Stimulated activated CD8-positive, alpha-beta memory T cell treated with anti-CD3 and anti-CD28 coated beads, Interleukin-15, amount 100 ng/mL, for 24 hours (primary cell): ENCODE measurements around the gene PPP1R12A.

Experiments
- DNase-seq: peaks from one replicate; pipeline ENCODE4 v3.0.0-alpha.2; 2020; ENCODE audit warnings: low read depth

The PPP1R12A gene

DNA sequence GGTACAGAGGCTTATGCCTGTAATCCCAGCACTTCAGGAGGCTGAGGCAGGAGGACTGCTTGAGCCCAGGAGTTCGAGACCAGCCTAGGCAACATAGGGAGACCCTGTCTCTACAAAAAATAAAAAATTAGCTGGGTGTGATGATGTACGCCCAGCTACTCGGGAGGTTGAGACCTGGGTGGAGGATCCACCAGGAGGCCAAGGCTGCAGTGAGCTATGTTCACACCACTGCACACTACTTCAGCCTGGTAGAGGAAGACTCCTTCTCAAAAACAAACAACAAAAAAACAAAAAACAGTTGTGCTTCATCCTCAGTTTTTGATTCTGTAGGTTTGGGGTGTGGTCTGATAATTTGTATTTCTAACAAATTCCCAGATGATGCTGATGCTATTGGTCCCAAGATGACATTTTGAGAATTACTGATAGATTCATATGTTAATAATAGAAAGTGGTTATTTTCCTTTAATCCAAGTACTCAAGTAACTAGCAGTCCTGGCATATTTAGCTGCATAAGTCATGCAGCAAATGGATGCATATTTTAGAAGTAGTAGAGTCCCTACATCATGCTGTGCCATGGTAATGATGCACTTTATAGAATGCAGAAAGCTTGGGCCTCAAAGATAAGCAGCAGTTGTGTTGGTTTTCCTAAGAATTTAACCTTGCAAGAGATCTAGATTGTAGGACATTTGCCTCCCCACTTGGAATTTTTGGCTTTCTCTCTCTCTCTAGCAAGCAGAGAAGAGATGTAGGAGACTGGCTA lies 168.0 kb downstream of the PPP1R12A start:
- DNase-seq: no peak

DNA sequence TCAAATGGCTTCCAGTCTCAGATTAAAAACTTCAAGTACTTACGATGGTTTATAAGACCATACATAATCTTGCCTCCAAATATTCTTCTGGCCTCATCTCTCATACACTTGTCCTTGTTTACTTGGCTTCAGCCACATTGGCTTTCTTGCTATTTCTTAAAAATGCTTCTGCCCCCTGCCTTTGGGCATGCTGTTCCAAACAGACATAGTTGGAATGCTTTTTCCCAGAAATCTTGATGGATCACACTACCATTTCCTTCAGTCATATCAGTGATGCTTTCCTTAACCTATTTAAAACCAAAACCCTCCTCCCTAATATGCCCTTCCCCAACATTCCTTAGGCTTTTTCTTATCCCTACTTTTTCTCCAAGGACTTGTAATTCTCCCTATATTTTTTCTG lies 169.7 kb downstream of the PPP1R12A start:
- no peak for DNase-seq

DNA sequence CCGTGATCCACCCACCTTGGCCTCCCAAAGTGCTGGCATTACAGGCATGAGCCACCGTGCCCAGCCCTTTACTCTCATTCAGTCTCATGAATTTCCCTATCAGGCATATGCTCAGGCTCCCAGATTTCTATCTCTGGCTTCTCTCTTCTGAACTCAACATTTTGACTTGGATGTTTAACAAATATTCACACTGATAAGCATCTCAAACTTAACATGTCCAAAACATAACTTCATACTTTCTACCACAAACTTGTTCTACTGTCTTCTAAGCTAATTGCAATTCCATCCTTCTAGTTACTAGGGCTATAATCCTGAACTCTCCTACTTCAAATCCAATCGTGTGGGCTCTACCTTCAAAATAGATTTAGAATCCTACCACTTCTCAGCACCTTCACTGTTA lies 170.3 kb downstream of the PPP1R12A start:
- no peak for DNase-seq

DNA sequence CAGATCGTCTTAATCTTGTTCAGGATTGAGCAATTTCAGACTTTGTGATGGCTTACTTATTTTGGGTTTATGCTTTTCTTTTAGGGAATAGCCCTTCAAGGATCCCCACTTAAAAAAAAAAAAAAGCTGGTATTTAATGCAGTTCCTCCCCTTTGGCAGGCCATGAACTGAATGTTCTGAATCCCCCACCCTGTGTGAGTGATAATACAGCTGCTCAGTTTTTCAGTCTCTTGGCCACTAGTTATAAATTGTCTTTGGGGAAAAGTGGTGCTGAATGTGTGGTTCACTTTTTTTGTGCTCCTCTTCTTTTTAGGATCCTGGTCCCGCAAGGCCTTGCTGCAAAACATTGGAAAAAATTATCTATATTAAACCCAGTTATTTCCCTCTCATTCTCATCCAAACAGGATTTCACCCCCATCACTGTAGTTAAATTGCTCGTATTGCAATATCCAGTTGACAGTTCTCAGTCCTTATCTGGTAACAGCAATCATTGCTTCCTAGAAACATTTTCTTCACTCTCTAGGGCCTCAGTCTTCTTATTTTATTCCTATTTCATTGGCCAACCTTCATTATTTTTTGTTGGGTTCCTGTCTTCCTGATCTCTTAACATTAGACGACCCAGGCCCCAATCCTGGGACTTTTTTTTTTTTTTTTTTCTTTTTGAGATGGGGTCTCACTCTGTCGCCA lies 171.0 kb downstream of the PPP1R12A start:
- DNase-seq: no peak

DNA sequence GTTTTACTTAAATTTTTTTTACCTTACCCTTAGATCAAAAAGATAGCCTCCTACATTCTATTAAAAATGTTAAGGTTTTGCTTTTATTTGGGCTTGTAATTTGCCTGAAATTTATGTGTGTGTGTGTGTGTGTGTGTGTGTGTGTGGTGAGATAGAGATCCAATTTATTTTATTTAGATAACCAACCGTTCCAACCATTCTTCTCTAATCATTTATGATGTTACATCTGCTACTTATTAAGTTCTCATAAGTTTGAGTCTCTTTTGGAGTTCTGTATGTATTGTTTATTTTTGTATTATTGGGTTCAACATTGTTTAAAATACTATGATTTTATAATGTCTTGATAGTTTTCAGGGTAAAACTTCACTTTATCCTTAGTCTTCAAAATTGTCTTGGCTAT lies 173.6 kb downstream of the PPP1R12A start:
- no peak for DNase-seq

DNA sequence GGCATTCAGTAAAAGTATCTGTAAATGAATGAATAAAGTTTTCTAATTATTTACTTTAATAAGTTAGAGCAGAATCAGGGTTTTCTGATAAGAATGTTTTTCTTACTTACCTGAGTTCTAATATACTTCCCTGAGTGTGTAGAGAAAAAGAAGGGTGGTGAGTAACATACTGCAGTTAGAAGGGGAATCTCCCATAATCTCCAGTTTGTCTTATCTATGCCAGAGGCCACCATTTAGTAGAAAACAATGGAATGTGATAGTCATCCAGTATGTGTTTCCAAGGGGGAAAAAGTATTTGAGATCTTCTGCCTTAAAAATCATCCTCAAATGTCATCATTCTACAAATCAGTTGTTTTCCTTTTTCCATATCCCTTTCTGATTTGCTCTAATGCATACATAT lies 187.6 kb downstream of the PPP1R12A start:
- no peak for DNase-seq

DNA sequence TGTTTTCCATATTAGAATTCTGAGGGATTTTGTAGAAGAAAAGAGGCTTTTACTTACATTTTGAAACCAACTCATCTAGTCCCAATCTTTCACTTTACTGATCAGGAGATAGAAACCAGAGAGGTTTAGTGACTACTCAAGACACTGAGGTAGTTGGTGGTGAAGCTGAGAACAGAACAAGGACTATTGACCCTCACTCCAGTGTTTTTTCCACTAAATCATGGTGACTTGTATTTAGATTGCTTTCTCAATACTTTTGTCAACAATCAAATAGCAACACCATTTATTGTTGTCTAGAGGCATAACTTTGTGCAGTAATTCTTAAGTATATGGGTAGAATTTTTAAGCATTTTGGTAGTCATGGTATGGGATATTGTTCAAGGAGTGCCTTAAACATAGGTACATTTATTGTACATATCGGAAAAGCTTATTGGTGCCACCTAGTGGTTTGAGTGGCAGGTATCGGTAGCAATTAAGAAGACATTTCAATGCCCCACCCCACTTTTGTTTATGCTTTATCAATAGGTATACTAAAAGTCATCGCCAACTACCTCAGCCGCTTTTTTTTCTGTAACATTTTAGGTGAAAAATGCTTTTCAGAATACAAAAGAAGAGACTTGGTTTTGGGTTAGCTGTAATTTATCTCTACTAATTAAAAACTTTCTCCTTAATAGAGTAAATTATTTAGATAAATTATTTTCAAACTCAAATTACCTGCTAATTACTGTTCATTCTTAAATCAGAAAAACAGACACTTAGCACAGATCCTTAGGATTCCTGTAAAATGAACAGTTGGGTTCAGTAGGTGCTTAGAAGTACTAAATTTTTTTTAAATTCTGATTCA lies 196.8 kb downstream of the PPP1R12A start:
- DNase-seq: no peak

DNA sequence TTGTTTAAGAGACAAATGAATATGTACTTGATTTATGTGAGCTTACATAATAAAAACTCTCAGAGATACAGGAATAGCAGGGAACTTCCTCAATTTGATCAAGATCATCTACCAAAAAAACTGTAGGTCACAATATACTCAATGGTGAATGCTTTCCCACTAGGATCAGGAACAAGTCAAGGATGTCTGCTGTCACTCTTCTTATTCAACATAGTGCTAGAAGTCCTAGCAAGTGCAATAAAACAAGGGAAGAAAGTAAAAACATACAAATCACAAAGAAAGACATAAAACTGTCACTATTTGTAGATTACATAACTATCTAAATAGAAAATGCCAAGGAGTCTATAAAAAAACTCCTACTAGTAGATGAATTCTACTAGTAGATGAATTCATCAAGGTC lies 202.3 kb downstream of the PPP1R12A start:
- DNase-seq: no peak

DNA sequence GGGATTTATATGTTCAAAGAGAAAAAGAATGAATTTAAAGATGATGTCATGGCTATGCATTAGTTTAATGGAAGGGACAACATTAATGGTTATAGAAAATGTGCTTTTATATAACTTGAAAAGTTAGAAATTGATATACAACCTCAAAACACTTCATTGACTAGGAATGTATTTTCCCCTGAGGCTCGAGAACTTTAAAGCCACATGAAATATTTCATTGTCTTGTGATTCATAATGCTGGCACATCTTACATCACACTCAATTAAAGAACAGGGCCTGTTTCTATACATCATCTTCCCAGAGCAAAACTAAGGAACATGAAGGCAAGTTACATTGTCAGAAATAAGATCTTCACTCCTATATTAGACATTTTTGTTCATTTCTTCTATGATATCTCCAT lies 208.9 kb downstream of the PPP1R12A start:
- DNase-seq: no peak
